Neural cell (in vitro differentiated cells): ENCODE results near the gene PODN. TPM values are rescaled to one million over a fixed set of nuclear protein-coding genes. Genes with fewer than 3 reads are reported as not detected.
A peak's percentile ranks its signal among the peaks of the same experiment; 100 is the strongest.

Experiments used
- H2AFZ ChIP-seq: fragments of 200-600, 300-800 bp; sonication (generic), shearing (Covaris generic); 2 replicates; pipeline ENCODE4 v1.6.0; 2014; ENCODE audit warnings: low read depth, mild to moderate bottlenecking, antibody characterized with exemption, low read length, moderate library complexity
- H3F3A ChIP-seq: fragments of 200-600 bp; shearing (Covaris generic); 2 replicates; pipeline ENCODE4 v1.6.1; 2016; ENCODE audit warnings: mild to moderate bottlenecking, moderate library complexity, mixed read lengths, antibody characterized with exemption, low read length; ENCODE audit not compliant: insufficient read depth, poor library complexity, severe bottlenecking
- H3K27ac ChIP-seq: fragments of 200-600, 300-800 bp; sonication (generic), shearing (Covaris generic); 2 replicates; pipeline ENCODE4 v1.5.1; 2014; ENCODE audit warnings: mild to moderate bottlenecking, low read length, moderate library complexity
- H3K27me3 ChIP-seq: fragments of 300-800, 200-600 bp; sonication (generic), shearing (Covaris generic); 2 replicates; pipeline ENCODE4 v1.6.0; 2014; ENCODE audit warnings: mild to moderate bottlenecking, low read depth, low read length, moderate library complexity; ENCODE audit not compliant: insufficient read depth
- H3K36me3 ChIP-seq: fragments of 300-800, 200-600 bp; sonication (generic), shearing (Covaris generic); 2 replicates; pipeline ENCODE4 v1.5.1; 2014; ENCODE audit warnings: mild to moderate bottlenecking, antibody characterized with exemption, low read length, moderate library complexity; ENCODE audit not compliant: insufficient read depth
- H3K4me2 ChIP-seq: fragments of 300-800, 200-600 bp; sonication (generic), shearing (Covaris generic); 2 replicates; pipeline ENCODE4 v1.6.0; 2014; ENCODE audit warnings: mild to moderate bottlenecking, low read length
- H3K4me3 ChIP-seq: fragments of 300-800, 200-600 bp; sonication (generic), shearing (Covaris generic); 2 replicates; pipeline ENCODE4 v1.5.1; 2014; ENCODE audit warnings: mild to moderate bottlenecking, low read length, moderate library complexity
- H3K79me2 ChIP-seq: fragments of 200-600 bp; shearing (Covaris generic); replicated peaks from 2 replicates; pipeline ENCODE4 v1.6.0; 2014; ENCODE audit warnings: mild to moderate bottlenecking, low read length, moderate library complexity; ENCODE audit not compliant: insufficient read depth
- H3K9ac ChIP-seq: fragments of 300-800, 200-600 bp; sonication (generic), shearing (Covaris generic); 2 replicates; pipeline ENCODE4 v1.6.1; 2016; ENCODE audit warnings: mild to moderate bottlenecking, low read length, mixed read lengths
- H3K9me2 ChIP-seq: fragments of 200-600 bp; shearing (Covaris generic); 2 replicates; pipeline ENCODE4 v1.6.1; 2016; ENCODE audit warnings: mild to moderate bottlenecking, low read length, mixed read lengths; ENCODE audit not compliant: insufficient read depth
- H3K9me3 ChIP-seq: fragments of 200-600, 300-800 bp; sonication (generic), shearing (Covaris generic); 2 replicates; pipeline ENCODE4 v1.6.1; 2016; ENCODE audit warnings: mild to moderate bottlenecking, mixed run types, low read length, moderate library complexity, mixed read lengths
- H4K20me1 ChIP-seq: fragments of 200-600 bp; shearing (Covaris generic); 2 replicates; pipeline ENCODE4 v1.6.1; 2016; ENCODE audit warnings: mild to moderate bottlenecking, mixed run types; ENCODE audit not compliant: insufficient read depth
- EP300 ChIP-seq: fragments of 450-650 bp; conservative IDR thresholded peaks from 2 replicates; pipeline ENCODE4 v1.6.1; 2014; ENCODE audit warnings: antibody characterized with exemption, mild to moderate bottlenecking, moderate library complexity; ENCODE audit not compliant: poor library complexity, severe bottlenecking
- EZH2 ChIP-seq: fragments of 200-600, 300-800 bp; shearing (Covaris generic), sonication (generic); IDR thresholded peaks from 2 replicates; pipeline ENCODE4 v1.6.1; 2014; ENCODE audit warnings: antibody characterized with exemption, low read length, borderline replicate concordance, mild to moderate bottlenecking; ENCODE audit not compliant: insufficient read depth, poor library complexity, severe bottlenecking
- MXI1 ChIP-seq: fragments of 450-650 bp; conservative IDR thresholded peaks from 2 replicates; pipeline ENCODE4 v1.6.1; 2014; ENCODE audit warnings: antibody characterized with exemption, mild to moderate bottlenecking; ENCODE audit not compliant: poor library complexity, severe bottlenecking
- POLR2AphosphoS5 ChIP-seq: IDR thresholded peaks from 2 replicates; pipeline ENCODE4 v1.6.1; 2012
- RAD21 ChIP-seq: fragments of 450-650 bp; conservative IDR thresholded peaks from 2 replicates; pipeline ENCODE4 v1.6.1; 2014; ENCODE audit warnings: antibody characterized with exemption, mild to moderate bottlenecking, moderate library complexity
- REST ChIP-seq: IDR thresholded peaks from 2 replicates; pipeline ENCODE4 v1.6.1; 2012; ENCODE audit warnings: borderline replicate concordance
- SMC3 ChIP-seq: fragments of 450-650 bp; conservative IDR thresholded peaks from 2 replicates; pipeline ENCODE4 v1.6.1; 2014; ENCODE audit warnings: antibody characterized with exemption, mild to moderate bottlenecking, moderate library complexity; ENCODE audit not compliant: poor library complexity
- TAF1 ChIP-seq: IDR thresholded peaks from 2 replicates; pipeline ENCODE4 v1.6.1; 2012; ENCODE audit warnings: low read depth
- polyA plus RNA-seq: library from polyadenylated mRNA; depleted of rRNA; stranded (reverse); fragments of >200 nt; gene quantifications from 2 replicates; pipeline ENCODE4 v1.2.3, GENCODE V29; 2014

PODN gene
- polyA plus RNA-seq, 1 donor from 2014 or later, result 0.07 TPM

DNA sequence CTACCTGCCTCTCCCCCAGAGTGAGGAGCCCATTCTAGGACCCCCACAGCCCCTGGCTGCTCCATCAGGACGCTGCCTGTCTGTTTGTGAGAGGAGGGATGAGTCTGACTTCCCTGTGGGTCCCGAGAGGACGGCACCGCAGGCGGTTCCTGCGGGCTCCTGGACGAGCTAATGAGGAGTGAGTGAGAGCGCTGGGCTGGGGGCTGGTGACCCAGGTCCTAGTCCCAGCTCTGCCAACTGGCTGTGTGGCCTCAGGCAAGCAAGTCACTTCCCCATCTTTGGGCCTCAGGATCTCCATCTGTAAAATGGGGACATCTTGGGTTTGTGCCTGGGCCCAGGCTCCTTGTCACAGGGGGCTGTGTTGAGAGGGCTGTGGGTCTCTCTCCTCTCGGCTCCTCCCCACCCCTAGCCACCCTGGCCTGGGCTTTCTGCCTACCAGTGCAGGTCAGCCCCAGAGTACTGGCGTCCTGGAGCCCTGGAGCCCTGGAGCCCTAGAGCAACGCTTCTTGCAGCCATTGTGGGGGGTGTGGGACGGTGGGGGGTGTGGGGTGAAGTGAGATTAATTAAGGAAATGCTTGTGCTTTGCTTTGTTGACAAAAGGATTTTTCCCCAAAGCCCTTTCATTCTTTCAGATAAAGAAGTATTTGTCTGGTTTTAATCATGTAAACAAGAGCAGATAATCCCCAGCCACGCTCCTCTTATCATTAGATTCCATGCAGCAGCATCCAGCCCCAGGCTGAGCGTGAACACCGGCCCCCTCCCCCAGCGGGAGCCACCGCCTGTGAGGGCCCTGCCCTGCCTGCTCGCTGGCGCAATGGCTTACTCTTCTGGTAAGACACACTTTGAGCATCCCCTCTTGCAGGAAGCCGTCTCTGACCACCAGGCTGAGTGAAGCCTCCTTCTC is 53.6 kb downstream of the PODN start:
- no peaks in the 10 kb centered on the region for H3K79me2 ChIP-seq
- no peak overlapping the region for H3K27ac ChIP-seq
- no peak for TF ChIP-seq REST
- H3K9ac ChIP-seq, result peak overlapping the region; percentile 12
- no peaks in the 10 kb centered on the region for H3K27me3 ChIP-seq
- no peaks in the 10 kb centered on the region for H3K36me3 ChIP-seq
- no peaks in the 10 kb centered on the region for H3K9me2 ChIP-seq
- H3K9me3 ChIP-seq, result no peaks in the 10 kb centered on the region
- no peaks in the 10 kb centered on the region for H4K20me1 ChIP-seq
- H3F3A ChIP-seq, result no peaks in the 10 kb centered on the region
- H2AFZ ChIP-seq, result no peak overlapping the region
- no peak overlapping the region for H3K4me2 ChIP-seq
- H3K4me3 ChIP-seq, result no peak overlapping the region

DNA sequence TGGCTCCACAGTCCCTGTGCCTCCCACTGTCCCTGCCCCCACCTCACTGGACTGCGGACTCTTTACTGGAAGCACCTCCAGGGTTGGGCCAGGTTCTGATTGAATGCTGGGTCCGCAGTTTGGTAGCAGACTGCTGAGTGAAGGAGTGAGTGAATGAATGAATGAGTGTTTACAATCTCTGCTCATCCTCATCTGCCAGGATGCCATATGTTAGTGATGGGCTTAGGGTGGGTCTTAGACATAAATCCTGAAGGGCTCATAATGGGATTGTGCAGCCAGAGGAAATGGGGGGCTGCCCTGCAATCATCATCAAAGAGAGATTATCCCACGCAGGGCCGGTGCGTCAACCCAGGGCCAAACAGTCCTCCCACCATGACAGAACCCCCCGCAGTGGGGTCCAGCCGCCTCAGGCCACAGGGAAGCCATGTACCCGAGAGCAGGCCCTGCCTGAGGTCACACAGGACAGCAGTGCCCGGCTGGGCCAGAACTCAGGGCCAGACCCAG is 54.3 kb downstream of the PODN start:
- Histone ChIP-seq H3F3A (no peaks in the 10 kb centered on the region), H3K79me2 (no peaks in the 10 kb centered on the region), H3K36me3 (no peaks in the 10 kb centered on the region), H2AFZ (no peak overlapping the region), H3K4me3 (no peak overlapping the region), H3K27me3 (no peaks in the 10 kb centered on the region), H4K20me1 (no peaks in the 10 kb centered on the region), H3K9me3 (no peaks in the 10 kb centered on the region), H3K27ac (no peak overlapping the region), H3K4me2 (no peak overlapping the region), H3K9ac (no peak overlapping the region), H3K9me2 (no peaks in the 10 kb centered on the region)
- TF ChIP-seq RAD21 (no peak), REST (no peak)

- Histone ChIP-seq H4K20me1 (no peaks in the 10 kb centered on the region), H3K9me2 (no peaks in the 10 kb centered on the region), H3K27me3 (no peaks in the 10 kb centered on the region), H3K9ac (no peak overlapping the region), H3K36me3 (no peaks in the 10 kb centered on the region), H3K9me3 (no peaks in the 10 kb centered on the region), H3K4me2 (no peak overlapping the region), H3K4me3 (no peak overlapping the region), H2AFZ (no peak overlapping the region), H3K27ac (no peak overlapping the region), H3F3A (no peaks in the 10 kb centered on the region), H3K79me2 (no peaks in the 10 kb centered on the region)
- no peak for TF ChIP-seq POLR2AphosphoS5
- no peak for TF ChIP-seq EP300
- no peak for TF ChIP-seq REST
- TF ChIP-seq RAD21, result no peak
- TF ChIP-seq TAF1, result no peak
- no peak for TF ChIP-seq EZH2
- TF ChIP-seq SMC3, result no peak
- TF ChIP-seq MXI1, result no peak
Measured at GRCh38 chr1:53116933-53117600, 55.1 kb downstream of the PODN start.
